ENCODE data around the gene PTPN3.

PTPN3 gene

GRCh38 chr9:109476642-109477257 is 21.4 kb downstream of the PTPN3 start:
- DNase-seq (ENCODE audit: low spot score) (no peak), FAIRE-seq (no peak)

- DNase-seq (ENCODE audit: low spot score) (no peak), FAIRE-seq (no peak)
These were observed 22.6 kb downstream of the PTPN3 start for GRCh38 chr9:109475526-109475925.

DNA sequence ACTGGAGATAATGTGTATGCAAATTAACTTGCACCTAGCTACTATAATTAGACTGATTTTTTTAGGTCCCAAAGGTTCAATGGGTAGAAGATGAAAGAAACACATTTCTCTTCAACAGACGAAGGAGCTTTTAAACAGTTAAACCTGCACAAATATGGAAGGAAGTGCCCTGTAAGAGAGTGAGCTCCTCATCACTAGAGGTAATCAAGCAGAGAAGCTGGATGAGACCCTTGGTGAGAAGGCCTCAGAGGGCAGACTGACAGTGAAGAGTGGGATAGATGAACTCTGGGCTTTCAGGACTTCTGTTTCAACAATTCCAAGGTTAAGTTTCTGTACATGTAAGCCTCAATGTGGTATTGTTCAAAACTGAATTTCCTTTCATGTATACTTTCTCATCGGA is 23.2 kb downstream of the PTPN3 start:
- no peak for DNase-seq (ENCODE audit: low spot score)
- no peak for FAIRE-seq

DNA sequence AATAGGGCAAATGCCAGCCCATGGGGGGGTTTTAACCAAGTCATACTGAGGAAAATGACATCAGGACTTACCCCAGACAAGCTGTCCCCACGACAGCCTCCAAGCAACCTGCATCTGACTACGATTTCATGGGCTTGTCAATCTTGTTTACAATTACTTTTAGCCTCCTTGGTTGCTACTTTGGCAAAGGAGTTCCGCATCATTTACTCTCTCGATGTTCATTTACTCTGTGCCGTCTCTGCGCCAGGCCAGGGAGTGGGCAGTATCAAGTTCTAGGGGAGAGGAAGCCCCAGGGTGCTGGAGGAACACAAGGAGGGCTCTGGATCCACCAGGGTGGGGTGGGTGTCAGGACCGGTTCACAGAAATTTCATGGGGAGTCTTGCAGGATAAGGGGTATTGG is 23.9 kb downstream of the PTPN3 start:
- DNase-seq (ENCODE audit: low spot score), result no peak
- no peak for FAIRE-seq

DNA sequence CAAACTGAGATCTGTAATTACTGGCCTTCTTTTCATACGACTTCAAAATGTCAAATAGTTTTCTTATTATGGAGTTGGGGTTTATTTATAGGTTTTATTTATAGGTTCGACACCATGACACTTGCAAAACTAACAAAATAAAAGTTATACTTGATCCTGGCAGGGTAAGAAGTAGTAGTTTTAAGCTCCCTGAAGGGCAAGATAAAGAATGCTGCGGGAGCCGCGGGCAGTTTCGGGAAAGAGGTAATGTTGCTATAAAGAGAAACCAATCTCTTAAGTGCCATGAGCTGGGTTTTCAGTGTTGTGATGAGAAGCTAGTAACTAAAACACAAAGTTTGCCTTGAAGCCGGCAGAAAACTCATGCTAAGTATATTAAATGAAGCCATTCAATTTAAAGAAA is 24.8 kb downstream of the PTPN3 start:
- no peak for DNase-seq (ENCODE audit: low spot score)
- no peak for FAIRE-seq

DNA sequence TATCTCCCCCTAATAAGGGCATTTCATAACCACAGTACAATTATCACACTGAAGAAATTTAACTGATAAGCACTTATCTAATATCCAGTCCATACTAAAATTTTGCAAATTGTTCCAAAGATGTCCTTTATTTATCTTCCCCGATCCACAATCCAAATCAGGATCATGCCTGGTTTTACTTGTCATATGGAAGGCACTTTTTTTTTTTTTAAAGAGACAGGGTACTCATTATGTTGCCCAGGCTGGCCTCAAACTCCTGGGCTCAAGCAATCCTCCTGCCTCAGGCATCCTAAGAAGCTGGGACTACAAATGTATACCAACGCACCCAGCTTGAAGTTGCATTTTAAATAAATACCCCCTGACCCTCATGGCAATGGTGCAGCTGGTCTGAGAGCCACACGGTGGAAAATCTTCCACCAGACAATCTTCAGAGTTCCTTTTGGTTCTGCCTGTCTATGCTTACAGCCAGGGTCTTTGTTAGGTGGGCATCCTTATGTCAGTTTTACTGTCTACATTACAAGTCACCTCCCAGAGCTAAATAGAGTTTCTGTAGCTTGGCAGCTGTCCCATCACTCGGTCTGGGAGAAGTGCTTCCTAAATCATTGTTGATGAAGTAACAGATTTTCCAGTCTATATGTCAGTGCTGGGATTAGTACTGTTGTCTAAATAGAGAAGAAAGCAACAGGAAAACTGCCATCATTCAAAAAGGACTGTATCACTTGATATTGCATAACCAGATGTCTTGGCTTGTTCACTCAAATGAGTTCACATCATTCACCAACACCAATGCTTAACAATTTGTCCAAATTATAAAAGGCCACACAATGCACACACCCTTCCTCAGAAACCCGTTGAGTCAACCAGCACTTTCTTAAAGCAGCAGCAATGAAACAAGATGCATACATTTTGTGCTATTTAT is 26.4 kb downstream of the PTPN3 start:
- no peak for FAIRE-seq
- DNase-seq (ENCODE audit: low spot score), result no peak

GRCh38 chr9:109469646-109470358 is 28.3 kb downstream of the PTPN3 start:
- FAIRE-seq (peak; percentile 85), DNase-seq (ENCODE audit: low spot score) (peak; percentile 70)

DNA sequence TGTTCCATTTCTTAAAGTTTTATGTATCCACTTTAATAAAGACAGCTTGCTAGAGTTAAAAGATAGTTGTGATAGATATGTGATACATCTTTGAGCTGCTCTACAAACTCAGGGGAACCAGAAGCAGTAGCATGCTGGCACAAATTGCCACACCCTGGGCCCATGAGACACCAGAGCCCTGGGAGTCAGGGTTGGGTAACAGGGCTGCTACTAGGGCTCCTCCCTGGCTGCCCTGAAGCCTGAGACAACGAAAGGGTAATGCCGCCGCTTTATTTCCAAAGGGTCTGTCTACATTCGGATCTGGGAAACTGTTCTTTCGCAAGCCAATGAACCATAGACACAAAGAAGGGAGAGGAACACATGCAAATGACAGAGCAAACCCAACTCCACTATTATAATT is 29.2 kb downstream of the PTPN3 start:
- FAIRE-seq (no peak), DNase-seq (ENCODE audit: low spot score) (no peak)

- no peak for DNase-seq (ENCODE audit: low spot score)
- no peak for FAIRE-seq
These were observed 30.2 kb downstream of the PTPN3 start for GRCh38 chr9:109467936-109468335.

GRCh38 chr9:109466623-109467590 is 31.2 kb downstream of the PTPN3 start:
- DNase-seq (ENCODE audit: low spot score) (peak; percentile 73), FAIRE-seq (peak; percentile 89)

GRCh38 chr9:109463924-109464625 is 34.0 kb downstream of the PTPN3 start:
- FAIRE-seq (no peak), DNase-seq (ENCODE audit: low spot score) (no peak)

- FAIRE-seq, result no peak
- DNase-seq (ENCODE audit: low spot score), result no peak
These were observed 37.5 kb downstream of the PTPN3 start for GRCh38 chr9:109460576-109460975.

DNA sequence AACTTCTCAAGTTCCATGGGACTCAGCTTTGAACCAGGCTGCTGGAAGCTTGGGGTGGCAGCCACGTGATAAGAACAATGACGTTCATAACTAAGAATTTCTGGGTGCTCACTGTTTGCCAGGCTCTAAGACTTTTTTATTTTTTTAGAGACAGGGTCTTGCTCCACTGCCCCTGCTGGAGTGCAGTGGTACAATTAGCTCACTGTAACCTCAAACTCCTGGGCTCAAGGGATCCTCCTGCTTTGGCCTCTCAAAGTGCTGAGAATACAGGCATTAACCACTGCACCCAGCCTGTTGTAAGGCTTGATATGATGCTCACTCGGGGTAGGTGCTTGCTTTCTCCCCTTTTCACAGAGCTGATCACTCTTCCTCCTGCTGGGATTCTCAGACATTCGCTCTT is 38.7 kb downstream of the PTPN3 start:
- FAIRE-seq (no peak), DNase-seq (ENCODE audit: low spot score) (no peak)

DNA sequence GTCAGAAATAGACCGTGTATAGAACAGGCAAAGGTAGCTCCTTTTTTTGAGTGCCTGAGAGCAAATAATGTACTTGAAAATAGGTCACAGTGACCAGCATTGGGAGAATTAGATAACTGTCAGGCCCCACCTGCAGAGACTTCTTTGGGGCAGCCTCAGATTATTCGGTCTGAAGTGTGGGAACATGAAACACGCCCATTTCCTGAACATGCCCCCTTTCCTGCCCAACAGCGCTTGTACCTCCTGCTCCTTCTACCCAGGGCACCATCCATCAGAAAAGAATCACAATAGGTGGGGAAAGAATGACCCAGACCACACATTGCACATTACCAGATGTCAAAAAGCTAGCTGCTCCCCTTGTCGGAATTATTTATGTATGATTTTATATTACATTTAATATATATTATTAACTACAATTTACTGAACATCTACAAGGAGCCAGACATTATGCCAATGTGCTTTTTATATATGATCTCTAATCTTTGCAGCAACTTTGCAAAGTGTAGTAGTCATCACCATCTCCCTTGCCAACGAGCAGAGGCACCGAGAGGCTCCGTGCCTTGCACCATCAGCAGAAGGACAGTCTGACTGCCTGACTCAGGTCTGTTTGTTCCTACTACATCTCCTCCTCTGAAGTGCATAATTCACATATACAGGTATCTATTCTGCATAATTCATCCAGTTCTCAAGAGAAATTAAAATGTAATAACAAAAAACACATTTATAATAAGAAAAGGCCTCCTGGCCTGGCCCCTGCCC is 39.5 kb downstream of the PTPN3 start:
- FAIRE-seq (no peak), DNase-seq (ENCODE audit: low spot score) (no peak)

GRCh38 chr9:109456811-109457210 is 41.3 kb downstream of the PTPN3 start:
- no peak for DNase-seq (ENCODE audit: low spot score)
- FAIRE-seq, result no peak

DNA sequence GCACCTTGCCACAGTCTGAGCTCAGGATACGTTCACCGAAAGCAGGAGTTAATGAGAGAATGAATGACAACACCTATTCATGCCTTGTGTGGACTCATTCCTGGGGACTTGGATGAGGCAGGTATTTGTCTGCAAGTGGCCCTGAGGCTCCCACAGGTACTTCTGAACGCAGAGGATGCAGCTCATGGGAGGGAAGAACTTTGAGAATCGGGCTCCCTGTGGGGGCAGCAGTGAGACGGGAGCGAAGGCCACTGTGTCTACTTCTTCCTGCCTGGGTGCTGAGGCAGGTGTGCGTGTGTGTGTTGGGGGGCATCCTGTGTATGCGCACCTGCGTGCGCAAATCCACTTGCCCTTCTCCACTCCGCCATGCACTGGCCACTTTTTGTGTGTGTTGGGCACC is 42.2 kb downstream of the PTPN3 start:
- no peak for DNase-seq (ENCODE audit: low spot score)

GRCh38 chr9:109455391-109455790 is 42.7 kb downstream of the PTPN3 start:
- no peak for FAIRE-seq
- DNase-seq (ENCODE audit: low spot score), result no peak

More for the DNA sequence above, 42.2 kb downstream of the PTPN3 start:
- FAIRE-seq, result no peak

- FAIRE-seq, result no peak
- no peak for DNase-seq (ENCODE audit: low spot score)
These were observed 43.4 kb downstream of the PTPN3 start for GRCh38 chr9:109454601-109455155.

DNA sequence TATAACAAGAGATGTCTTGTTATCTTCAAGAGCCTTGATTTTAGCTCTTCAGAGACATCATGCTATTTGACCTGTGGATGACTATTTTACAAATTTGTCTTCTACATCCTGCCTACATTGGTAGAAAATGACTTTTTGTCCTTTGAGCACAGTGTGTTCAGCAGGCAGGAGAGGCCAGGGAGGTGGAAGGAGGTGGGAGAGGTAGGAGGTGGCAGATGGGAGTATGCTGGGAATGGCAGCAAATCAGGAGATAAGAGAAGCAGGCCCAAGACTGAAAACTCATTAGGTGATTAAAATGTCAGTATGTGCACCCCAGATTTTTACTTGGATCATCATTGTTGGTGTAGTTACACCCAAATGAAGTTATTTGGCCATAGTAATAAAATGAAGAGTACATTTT is 44.1 kb downstream of the PTPN3 start:
- DNase-seq (ENCODE audit: low spot score), result no peak
- FAIRE-seq, result no peak
